Head of caudate nucleus (tissue), 42 donors: ENCODE data around the gene PTPRB.
"Not testable (repeated sequence)": the region's sequence is repeated elsewhere in the genome, so short reads cannot be mapped to it uniquely, and the experiment has no call there.

Source experiments
- DNase-seq, 42 donors: peaks; one replicate each; pipeline versions ENCODE4 v3.0.0 to v3.0.0-alpha.2; 2020 to 2021; ENCODE audit warnings: mixed read lengths in 7 of 42
- intact Hi-C: fragments of 100-400 bp; cut with DNase I; formaldehyde crosslinking; loops from one replicate; pipeline ENCODE4 v1.15.0; 2022

Gene PTPRB

GRCh38 chr12:70556179-70556869 lies 80.9 kb downstream of the PTPRB start:
- DNase-seq = no peak
- intact Hi-C loops = loop anchor here (2.0 to 5.0 kb wide), 2 partner anchors 20 to 189 kb away; partner anchors contain the start of gene KCNMB4

GRCh38 chr12:70555081-70555480 lies 82.1 kb downstream of the PTPRB start:
- intact Hi-C loops = loop anchor here (5.0 kb wide), 1 partner anchor 188 kb away; the partner anchor contains the start of gene KCNMB4

GRCh38 chr12:70553391-70553859 lies 83.8 kb downstream of the PTPRB start:
- intact Hi-C loops = no loop called here
- peak in 1 of 42 donors; percentile 36 for DNase-seq

More at GRCh38 chr12:70555081-70555480, 82.1 kb downstream of the PTPRB start:
- DNase-seq = peak in 1 of 42 donors; percentile 42

GRCh38 chr12:70551731-70552130 lies 85.5 kb downstream of the PTPRB start:
- DNase-seq = no peak
- intact Hi-C loops = no loop called here

GRCh38 chr12:70550180-70550577 lies 87.0 kb downstream of the PTPRB start:
- intact Hi-C loops = no loop called here
- DNase-seq = no peak

- intact Hi-C loops = no loop called here
- no peak for DNase-seq
These were observed 87.7 kb downstream of the PTPRB start for GRCh38 chr12:70549340-70550179.

GRCh38 chr12:70543444-70543843 lies 93.8 kb downstream of the PTPRB start:
- intact Hi-C loops = no loop called here
- DNase-seq = no peak

- DNase-seq = no peak
- intact Hi-C loops = no loop called here
These were observed 96.2 kb downstream of the PTPRB start for GRCh38 chr12:70540996-70541395.

- intact Hi-C loops = loop anchor here (2.0 kb wide), 1 partner anchor 20 kb away; no protein-coding TSS in a partner anchor
- DNase-seq = peak in 2 of 42 donors; percentile 23 to 50
These were observed 100.6 kb downstream of the PTPRB start for GRCh38 chr12:70536650-70537049.

- peak; percentile 22 to 92 (median 76) for DNase-seq
These were observed 101.3 kb downstream of the PTPRB start for GRCh38 chr12:70535896-70536374.

GRCh38 chr12:70534466-70534865 lies 102.8 kb downstream of the PTPRB start:
- no peak for DNase-seq
- intact Hi-C loops = no loop called here

More at GRCh38 chr12:70535896-70536374, 101.3 kb downstream of the PTPRB start:
- intact Hi-C loops = loop anchor here (2.0 kb wide), 1 partner anchor 21 kb away; no protein-coding TSS in a partner anchor

GRCh38 chr12:70529647-70530046 lies 107.6 kb downstream of the PTPRB start:
- DNase-seq = no peak
- intact Hi-C loops = no loop called here

- intact Hi-C loops = no loop called here
- no peak for DNase-seq
These were observed 116.4 kb downstream of the PTPRB start for GRCh38 chr12:70520847-70521246.

- no peak for DNase-seq
- intact Hi-C loops = no loop called here
These were observed 123.8 kb downstream of the PTPRB start for GRCh38 chr12:70513426-70513825.

- no peak for DNase-seq
- intact Hi-C loops = no loop called here
These were observed 129.1 kb downstream of the PTPRB start for GRCh38 chr12:70508178-70508577.

GRCh38 chr12:70507442-70507841 lies 129.8 kb downstream of the PTPRB start:
- no peak for DNase-seq
- intact Hi-C loops = no loop called here

- intact Hi-C loops = no loop called here
- DNase-seq = no peak
These were observed 139.7 kb downstream of the PTPRB start for GRCh38 chr12:70497508-70497907.

- intact Hi-C loops, DNase-seq: not testable (repeated sequence)
These were observed 144.3 kb downstream of the PTPRB start for GRCh38 chr12:70492904-70493303.

- DNase-seq, intact Hi-C loops: not testable (repeated sequence)
These were observed 146.3 kb downstream of the PTPRB start for GRCh38 chr12:70490928-70491327.

- intact Hi-C loops = no loop called here
- DNase-seq = no peak
These were observed 149.8 kb downstream of the PTPRB start for GRCh38 chr12:70487440-70487839.
